Central memory CD8-positive, alpha-beta T cell (primary cell): ENCODE data around the gene FARS2.

Experiments used
- ATAC-seq: fragments of 150-1000 bp; cut with Tn5 transposase; replicated peaks from 2 replicates; pipeline ENCODE4 v1.10.0; 2022; ENCODE audit warnings: mild to moderate bottlenecking, moderate FRiP score, moderate number of reproducible peaks; ENCODE audit not compliant: poor library complexity, severe bottlenecking; ENCODE audit errors: extremely low read depth
- DNase-seq, 2 donors: peaks; one replicate each; pipeline ENCODE4 v3.0.0; 2021; ENCODE audit warnings: low spot score in 2 of 2
- H3K27ac Mint-ChIP-seq: one replicate; pipeline ENCODE4 v1.8.0; 2022; ENCODE audit warnings: low read depth, mild to moderate bottlenecking, moderate library complexity, mixed read lengths
- H3K27me3 Mint-ChIP-seq: one replicate; pipeline ENCODE4 v1.8.0; 2022; ENCODE audit warnings: mixed read lengths
- H3K36me3 Mint-ChIP-seq: one replicate; pipeline ENCODE4 v1.8.0; 2022; ENCODE audit warnings: mild to moderate bottlenecking, moderate library complexity, mixed read lengths; ENCODE audit not compliant: insufficient read depth
- H3K4me1 Mint-ChIP-seq: one replicate; pipeline ENCODE4 v1.8.0; 2022; ENCODE audit warnings: mixed read lengths
- H3K4me3 Mint-ChIP-seq: one replicate; pipeline ENCODE4 v1.8.0; 2022; ENCODE audit warnings: mild to moderate bottlenecking, moderate library complexity, mixed read lengths
- H3K9me3 Mint-ChIP-seq: one replicate; pipeline ENCODE4 v1.8.0; 2022; ENCODE audit warnings: mixed read lengths

FARS2 gene

DNA sequence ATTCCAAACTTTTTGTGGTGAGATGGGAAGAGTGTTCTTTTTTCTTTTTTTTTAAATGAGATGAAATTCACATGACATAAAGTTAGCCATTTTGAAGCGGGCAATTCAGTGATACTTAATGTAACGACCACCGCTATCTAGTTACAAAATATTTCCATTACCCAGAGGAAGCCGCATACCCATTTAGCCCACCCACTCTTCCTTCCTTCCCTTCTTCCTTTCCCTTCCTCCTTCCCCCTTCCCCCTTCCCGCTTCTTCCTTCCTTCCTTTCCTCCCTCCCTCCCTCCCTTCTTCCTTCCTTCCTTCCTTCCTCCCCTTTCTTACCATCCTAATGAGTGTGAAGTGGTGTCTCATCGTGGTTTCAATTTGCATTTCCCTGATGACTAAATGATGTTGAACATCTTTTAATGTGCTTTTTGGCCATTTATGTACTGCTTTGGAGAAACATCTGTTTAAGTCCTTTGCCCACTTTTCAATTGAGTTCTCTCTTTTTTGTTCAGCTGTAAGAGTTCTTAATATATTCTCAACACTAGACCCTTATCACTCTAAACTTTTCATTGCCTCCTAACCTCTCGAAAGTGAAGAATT, 371.1 kb downstream of the FARS2 start:
- Mint-ChIP-seq H3K9me3 (no peaks in the 10 kb centered on the region), H3K4me3 (no peak overlapping the region), H3K4me1 (peaks cover 15% of the 10 kb centered on the region), H3K27me3 (no peaks in the 10 kb centered on the region), H3K36me3 (peaks cover 2% of the 10 kb centered on the region), H3K27ac (peak overlapping the region; percentile 13)
- no peak for DNase-seq
- no peak for ATAC-seq

DNA sequence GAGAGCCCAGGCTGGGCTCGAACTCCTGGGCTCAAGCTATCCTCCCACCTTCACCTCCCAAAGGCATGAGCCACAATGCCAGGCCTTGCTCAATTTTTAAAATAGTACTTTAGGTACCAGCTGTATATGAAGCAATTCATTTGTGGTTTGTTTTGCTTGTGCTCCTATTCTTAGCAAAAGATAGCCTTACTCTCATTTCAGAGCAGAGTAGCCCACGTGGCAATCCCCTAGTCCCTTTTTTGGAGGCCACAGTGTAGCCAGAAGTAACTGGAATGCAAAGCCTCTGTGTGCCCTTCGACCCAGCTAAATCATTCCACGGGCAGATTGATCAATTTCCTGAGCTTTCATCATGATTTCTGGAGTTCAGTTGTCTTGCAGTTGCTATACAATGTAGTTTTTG, 373.2 kb downstream of the FARS2 start:
- Mint-ChIP-seq H3K27ac (no peak overlapping the region), H3K4me3 (no peak overlapping the region), H3K4me1 (peaks cover 8% of the 10 kb centered on the region), H3K27me3 (no peaks in the 10 kb centered on the region), H3K36me3 (peaks cover 2% of the 10 kb centered on the region), H3K9me3 (no peaks in the 10 kb centered on the region)
- no peak for ATAC-seq
- DNase-seq, result no peak

DNA sequence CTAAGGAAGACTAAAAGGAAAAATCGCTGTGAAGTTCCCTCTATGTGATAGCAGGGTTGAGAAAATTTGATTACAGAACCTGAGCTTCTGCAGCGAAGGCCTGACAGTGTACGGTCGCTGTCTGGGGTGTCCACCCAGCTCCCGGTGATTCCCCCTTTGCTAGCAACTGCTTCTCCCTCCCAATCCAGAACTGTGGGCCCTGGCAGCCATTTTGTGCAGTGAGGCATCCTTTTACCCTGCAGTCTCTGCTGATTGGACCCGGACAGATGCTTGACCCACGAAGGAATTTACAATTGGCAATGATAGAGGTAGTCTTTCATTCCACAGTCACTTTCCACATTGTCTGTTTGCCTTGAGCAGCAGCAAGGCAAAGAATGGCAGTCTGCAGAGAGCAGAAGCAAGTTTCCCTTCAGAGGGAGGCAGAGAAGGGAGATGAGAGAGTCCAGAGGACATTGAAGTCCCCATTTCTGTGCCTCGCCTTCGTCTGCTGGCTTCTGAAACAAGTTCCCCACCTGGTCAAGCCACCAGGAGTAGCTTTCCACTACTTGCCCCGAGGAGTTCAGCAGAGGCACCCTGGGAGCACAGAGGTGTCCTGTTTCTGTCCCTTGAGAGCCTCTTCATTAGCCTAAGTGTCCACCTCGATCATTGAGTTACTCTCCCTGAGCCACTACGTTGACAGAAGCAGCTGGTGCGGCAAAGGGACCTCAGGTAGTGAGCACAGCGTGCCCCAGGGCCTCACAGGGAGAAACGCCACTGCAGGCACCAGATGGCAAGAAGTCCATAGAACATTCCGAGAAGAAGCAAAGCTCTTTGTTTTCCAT, 375.1 kb downstream of the FARS2 start:
- ATAC-seq (no peak), DNase-seq (no peak)
- H3K4me3 Mint-ChIP-seq, result no peak overlapping the region
- H3K9me3 Mint-ChIP-seq, result peaks cover 7% of the 10 kb centered on the region
- H3K4me1 Mint-ChIP-seq, result peaks cover 8% of the 10 kb centered on the region
- H3K27ac Mint-ChIP-seq, result no peak overlapping the region
- peaks cover 2% of the 10 kb centered on the region for H3K36me3 Mint-ChIP-seq
- no peaks in the 10 kb centered on the region for H3K27me3 Mint-ChIP-seq

DNA sequence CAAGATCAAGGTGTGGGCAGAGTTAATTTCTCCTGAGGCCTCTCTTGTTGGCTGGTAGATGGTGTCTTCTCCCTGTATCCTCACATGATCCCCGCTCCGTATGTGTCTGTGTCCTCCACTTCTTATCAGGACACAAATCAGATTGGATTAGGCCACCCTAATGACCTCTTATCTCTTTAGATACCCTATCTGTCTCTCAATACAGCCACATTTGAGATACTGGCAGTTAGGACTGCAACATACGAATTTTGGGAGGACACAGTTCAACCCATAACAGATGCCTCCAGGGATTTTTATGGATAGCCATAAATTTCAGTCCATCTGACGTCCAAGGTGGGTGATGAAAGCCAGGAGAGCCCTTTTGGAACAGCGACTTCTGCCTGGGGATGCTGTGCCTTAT, 376.4 kb downstream of the FARS2 start:
- H3K4me3 Mint-ChIP-seq, result no peak overlapping the region
- peaks cover 4% of the 10 kb centered on the region for H3K4me1 Mint-ChIP-seq
- H3K27ac Mint-ChIP-seq, result no peak overlapping the region
- peaks cover 2% of the 10 kb centered on the region for H3K36me3 Mint-ChIP-seq
- ATAC-seq (no peak), DNase-seq (no peak)
- no peaks in the 10 kb centered on the region for H3K27me3 Mint-ChIP-seq
- peaks cover 7% of the 10 kb centered on the region for H3K9me3 Mint-ChIP-seq

DNA sequence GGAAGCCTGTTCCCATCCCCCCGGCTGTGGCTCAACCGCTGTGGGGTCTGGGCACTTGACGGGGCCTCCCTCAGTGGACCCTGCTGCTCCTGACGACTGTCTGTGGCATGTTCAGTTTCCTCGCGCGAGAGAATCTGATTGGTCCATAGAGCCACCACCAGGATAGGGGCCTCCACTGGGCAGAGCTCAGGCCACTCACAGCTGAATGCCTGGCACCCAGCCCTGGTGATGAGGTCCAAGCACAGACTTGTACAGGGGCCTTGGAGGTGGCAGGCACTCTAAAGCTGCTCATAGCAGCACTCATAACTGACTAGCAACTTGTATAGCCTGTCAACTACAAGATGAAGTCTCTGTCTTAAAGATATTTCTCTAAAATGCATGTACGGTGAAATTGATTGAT, 377.4 kb downstream of the FARS2 start:
- Mint-ChIP-seq H3K4me1 (no peaks in the 10 kb centered on the region), H3K36me3 (peaks cover 4% of the 10 kb centered on the region), H3K4me3 (no peak overlapping the region), H3K9me3 (peaks cover 7% of the 10 kb centered on the region), H3K27me3 (no peaks in the 10 kb centered on the region), H3K27ac (no peak overlapping the region)
- DNase-seq, result no peak
- ATAC-seq, result no peak

DNA sequence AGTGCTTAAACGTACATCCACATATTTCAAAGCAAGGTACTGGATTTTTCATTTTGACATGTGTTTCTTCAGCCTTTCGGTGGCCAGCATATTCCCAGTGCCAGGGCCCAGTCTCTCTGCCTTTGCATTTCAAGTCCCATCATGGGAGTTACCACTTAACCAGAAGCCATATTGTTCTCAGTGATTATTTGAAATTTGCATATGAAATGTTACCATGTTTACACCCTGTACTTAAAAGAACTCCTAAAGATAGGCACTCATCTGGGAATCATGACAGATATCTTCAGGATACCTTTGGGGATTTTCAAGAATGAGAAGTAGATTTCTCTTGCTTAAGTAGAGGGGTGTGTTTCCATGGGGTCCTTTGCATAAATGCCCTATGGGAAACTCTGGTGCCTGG, 377.9 kb downstream of the FARS2 start:
- Mint-ChIP-seq H3K27ac (no peak overlapping the region), H3K9me3 (peaks cover 7% of the 10 kb centered on the region), H3K4me3 (no peak overlapping the region), H3K36me3 (peaks cover 4% of the 10 kb centered on the region), H3K27me3 (no peaks in the 10 kb centered on the region), H3K4me1 (no peaks in the 10 kb centered on the region)
- no peak for DNase-seq
- no peak for ATAC-seq

DNA sequence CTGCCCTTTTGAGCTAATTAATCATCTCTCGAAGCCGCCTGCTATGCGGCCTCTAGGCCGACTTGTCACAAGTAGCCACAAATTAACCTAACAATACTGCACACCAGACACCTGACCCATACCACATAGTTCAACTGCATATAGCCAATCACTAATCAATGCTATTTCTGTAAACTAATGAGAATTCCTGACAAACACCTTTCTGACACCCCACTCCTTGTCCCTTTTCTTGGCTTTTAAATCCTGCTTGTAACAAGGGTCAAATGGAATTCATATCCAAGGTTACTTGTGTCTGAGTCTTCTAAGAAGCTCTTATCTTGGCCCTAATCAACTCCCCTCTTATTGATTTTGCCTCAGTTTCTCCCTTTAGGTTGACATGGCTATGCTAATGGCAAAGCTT, 379.3 kb downstream of the FARS2 start:
- H3K27me3 Mint-ChIP-seq, result no peaks in the 10 kb centered on the region

DNA sequence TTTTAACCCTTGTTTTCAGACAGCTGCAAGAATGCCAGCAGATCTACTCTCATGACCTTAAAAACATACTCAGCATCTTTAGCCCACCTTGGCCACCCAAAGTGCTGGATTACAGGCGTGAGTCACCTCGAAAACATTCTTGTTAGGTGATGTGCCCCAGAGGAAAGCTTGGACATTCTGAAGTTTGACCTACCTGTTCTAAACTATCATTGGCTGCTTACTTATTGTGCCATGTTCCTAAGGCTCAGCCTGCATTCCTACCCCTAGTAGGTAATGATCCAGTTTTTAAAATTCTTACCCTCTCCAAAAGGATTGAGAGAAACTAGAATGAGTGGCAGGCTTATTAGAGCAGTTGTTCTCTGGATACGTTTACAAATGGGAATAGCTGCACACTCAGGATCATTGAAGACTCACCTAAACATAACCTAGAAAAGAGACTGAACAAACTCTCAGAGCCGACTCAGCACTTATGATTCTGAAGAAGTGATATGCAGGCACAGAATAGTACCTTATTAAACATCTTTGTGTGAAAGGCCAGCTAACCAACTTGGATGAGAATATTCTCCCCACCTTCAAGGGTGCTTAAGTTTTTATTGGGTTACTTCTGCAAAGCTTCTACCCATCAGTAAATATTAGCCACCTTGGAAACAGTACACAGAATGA, 383.3 kb downstream of the FARS2 start:
- ATAC-seq (no peak), DNase-seq (no peak)
- H3K36me3 Mint-ChIP-seq, result peaks cover 5% of the 10 kb centered on the region
- no peak overlapping the region for H3K27ac Mint-ChIP-seq
- H3K4me3 Mint-ChIP-seq, result no peak overlapping the region
- no peaks in the 10 kb centered on the region for H3K27me3 Mint-ChIP-seq
- no peaks in the 10 kb centered on the region for H3K4me1 Mint-ChIP-seq
- H3K9me3 Mint-ChIP-seq, result peaks cover 7% of the 10 kb centered on the region

More for the DNA sequence above, 379.3 kb downstream of the FARS2 start:
- Mint-ChIP-seq H3K4me1 (no peaks in the 10 kb centered on the region), H3K9me3 (peaks cover 7% of the 10 kb centered on the region), H3K4me3 (no peak overlapping the region), H3K27ac (no peak overlapping the region), H3K36me3 (peaks cover 3% of the 10 kb centered on the region)
- no peak for DNase-seq
- no peak for ATAC-seq

DNA sequence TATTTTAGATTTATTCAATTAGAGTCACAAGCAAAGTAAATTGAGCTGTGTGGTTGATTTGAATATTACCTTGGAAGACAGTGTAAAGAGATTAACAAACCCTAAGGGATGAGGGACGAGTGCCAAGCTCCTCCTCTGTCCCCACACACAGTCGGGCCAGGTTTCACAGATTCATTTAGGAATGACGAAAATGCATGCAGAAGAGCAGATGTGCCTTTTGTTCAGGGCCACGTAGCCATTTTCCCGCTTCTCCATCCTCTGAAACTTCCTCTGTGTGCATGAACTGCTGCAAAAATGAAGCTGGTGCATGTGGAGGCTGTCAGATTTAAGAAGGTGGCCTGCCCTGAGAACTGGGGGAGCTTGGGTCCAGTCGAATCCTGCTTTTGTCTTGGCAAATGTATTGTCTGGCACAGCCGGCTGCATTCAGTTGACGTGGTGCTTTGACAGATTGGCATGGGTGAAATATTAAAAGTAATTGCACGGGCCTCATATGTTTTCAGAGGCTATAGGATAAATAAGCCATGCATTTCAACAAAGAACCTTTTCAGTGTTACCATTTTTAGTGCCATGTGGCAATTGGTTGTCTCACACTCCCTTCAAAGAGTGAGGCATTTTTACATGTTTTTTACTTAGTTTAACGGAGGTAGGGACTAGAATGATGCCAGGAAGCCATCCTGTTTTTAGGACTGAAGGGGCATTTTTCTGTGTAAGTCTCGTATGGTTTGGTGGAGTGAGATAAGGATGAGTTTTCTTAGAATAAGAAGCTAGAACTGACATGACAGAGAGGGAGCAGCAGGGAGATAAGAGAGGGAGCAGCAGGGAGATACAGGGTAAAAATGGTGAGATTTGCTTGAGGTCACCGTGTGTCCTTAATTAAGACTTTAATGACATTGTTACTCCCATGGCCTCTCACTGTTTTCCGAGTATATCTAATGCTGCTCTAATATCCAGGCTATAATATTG, 384.3 kb downstream of the FARS2 start:
- DNase-seq, result no peak
- no peak for ATAC-seq
- Mint-ChIP-seq H3K27me3 (no peaks in the 10 kb centered on the region), H3K4me3 (no peak overlapping the region), H3K4me1 (no peaks in the 10 kb centered on the region), H3K9me3 (peaks cover 4% of the 10 kb centered on the region), H3K36me3 (peaks cover 5% of the 10 kb centered on the region), H3K27ac (no peak overlapping the region)

DNA sequence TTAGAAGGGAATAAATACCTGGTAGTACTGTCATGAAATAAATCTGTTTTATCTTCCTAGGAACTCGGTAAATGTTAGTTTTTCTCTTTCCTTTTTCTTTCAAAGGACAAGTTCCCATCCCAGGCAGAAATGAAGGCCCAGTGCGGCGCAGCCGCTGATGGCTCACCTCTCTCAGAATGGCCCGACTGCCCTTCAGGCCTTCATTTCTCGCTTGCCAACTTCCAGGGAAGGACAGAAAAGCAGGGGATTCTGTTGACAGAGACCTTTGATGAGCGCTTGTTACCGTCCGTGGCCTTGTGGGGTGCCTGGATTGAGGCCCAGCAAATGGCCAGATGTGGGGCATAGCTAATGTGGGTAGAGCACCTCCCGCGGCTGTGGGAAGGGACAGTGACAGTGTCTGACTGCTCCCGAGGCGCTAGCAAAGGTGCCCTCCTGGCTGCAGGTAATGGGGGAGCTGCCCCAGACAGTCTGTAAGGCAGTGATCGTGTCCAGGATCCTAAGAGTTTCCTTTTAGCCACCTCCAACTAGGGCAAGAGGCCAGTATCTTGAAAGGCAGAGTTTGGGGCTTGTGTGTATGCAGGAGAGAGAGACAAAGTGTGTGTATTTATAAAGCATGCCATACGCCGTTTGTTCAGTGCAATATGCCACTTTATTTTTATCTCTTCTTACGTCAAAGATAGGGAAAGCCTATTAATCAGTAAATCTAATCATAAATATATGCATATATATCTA, 391.3 kb downstream of the FARS2 start:
- H3K27ac Mint-ChIP-seq, result no peak overlapping the region
- no peaks in the 10 kb centered on the region for H3K9me3 Mint-ChIP-seq
- peaks cover 3% of the 10 kb centered on the region for H3K36me3 Mint-ChIP-seq
- H3K4me3 Mint-ChIP-seq, result no peak overlapping the region
- no peaks in the 10 kb centered on the region for H3K27me3 Mint-ChIP-seq
- ATAC-seq (no peak), DNase-seq (no peak)
- H3K4me1 Mint-ChIP-seq, result no peaks in the 10 kb centered on the region

DNA sequence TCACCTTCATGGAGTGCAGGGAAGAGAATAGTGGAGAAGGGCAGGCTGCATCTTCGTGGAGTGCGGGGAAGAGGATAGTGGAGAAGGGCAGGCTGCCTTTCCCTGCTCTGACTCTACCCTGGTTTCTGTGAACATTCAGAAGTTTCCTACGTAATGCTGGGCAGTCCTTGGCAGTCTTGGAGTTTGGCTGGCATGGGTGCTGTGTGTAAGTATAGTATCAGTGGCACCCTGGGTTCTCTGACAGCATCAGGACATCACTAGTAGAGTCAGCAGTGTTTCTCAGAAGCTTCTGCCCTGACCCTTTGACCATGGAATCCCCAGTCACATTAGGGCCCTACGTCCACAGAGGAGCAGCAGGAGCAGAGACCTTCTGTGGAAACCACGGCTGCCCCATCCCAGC, 392.5 kb downstream of the FARS2 start:
- ATAC-seq (no peak), DNase-seq (no peak)
- Mint-ChIP-seq H3K36me3 (peaks cover 3% of the 10 kb centered on the region), H3K27ac (no peak overlapping the region), H3K4me1 (no peaks in the 10 kb centered on the region), H3K4me3 (no peak overlapping the region), H3K9me3 (no peaks in the 10 kb centered on the region), H3K27me3 (no peaks in the 10 kb centered on the region)

DNA sequence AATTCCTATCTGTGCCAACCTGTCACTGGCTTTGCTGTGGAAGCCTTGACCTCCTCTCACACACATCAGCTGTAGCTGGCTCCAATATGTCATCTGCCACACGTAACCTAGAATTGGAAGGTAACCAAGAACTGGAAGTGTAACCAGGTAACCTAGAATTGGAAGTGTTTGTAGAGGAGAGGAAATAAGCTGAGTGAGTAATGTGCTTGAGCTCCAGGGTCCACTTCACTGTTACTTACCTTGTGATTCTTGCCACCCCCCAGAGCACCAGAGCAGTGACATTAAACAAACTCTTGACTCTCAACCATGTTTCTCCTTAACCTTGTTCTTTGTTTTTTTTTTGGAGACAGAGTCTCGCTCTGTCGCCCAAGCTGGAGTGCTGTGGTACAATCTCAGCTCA, 394.9 kb downstream of the FARS2 start:
- Mint-ChIP-seq H3K4me3 (no peak overlapping the region), H3K36me3 (no peaks in the 10 kb centered on the region), H3K27me3 (no peaks in the 10 kb centered on the region), H3K4me1 (peaks cover 3% of the 10 kb centered on the region), H3K9me3 (no peaks in the 10 kb centered on the region), H3K27ac (no peak overlapping the region)
- ATAC-seq (no peak), DNase-seq (no peak)
